22Rv1 (cell line): Measurements from ENCODE around the gene ALOX5AP.

Source experiments
- H3K27ac ChIP-seq: fragments of 450-650 bp; 2 replicates; pipeline ENCODE4 v1.5.1; 2017
- CTCF ChIP-seq: fragments of 450-650 bp; IDR thresholded peaks from 2 replicates; pipeline ENCODE4 v1.5.1; 2017; ENCODE audit warnings: mild to moderate bottlenecking
- ZFX ChIP-seq: fragments of 450-650 bp; IDR thresholded peaks from 2 replicates; pipeline ENCODE4 v1.6.1; 2017; ENCODE audit warnings: antibody characterized with exemption, borderline replicate concordance

Gene ALOX5AP

DNA sequence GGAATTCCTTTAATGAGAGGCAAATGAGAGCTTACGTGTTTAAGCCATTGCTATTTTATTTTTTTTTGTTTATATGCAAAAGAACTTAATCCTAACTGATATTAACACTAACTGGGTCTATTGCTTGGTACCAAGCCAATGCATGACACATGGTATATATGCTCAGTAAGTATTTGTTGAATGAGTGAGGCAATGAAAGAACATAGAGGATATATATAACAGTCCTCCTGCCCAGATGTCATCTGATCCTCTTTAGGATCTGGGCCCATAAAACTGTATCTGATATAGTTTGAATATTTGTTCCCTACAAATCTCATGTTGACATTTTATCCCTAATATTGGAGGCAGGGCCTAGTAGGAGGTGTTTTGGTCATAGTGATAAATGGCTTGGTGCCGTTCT is 13.0 kb upstream of the ALOX5AP start:
- no peak overlapping the region for H3K27ac ChIP-seq
- TF ChIP-seq CTCF = no peak
- TF ChIP-seq ZFX = no peak

DNA sequence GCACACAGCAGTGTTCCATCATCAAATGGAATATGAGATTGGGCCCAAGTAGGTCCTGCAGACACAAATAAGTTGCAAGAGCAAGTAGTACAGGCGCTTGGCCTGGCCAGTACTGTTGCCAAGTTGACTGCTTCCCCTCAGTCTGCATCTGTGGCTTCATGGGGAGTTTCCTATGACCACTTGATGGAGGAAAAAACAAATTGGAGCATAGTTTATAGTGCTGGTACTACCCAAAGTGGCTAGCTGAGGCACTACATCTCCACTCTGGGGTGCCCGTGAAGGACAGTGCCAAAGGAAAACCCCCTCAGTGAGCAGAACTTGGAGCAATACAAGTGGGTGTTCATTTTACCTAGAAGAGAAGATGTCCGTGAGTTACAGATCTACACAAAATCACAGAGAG is 10.6 kb upstream of the ALOX5AP start:
- TF ChIP-seq ZFX = no peak
- no peak overlapping the region for H3K27ac ChIP-seq

DNA sequence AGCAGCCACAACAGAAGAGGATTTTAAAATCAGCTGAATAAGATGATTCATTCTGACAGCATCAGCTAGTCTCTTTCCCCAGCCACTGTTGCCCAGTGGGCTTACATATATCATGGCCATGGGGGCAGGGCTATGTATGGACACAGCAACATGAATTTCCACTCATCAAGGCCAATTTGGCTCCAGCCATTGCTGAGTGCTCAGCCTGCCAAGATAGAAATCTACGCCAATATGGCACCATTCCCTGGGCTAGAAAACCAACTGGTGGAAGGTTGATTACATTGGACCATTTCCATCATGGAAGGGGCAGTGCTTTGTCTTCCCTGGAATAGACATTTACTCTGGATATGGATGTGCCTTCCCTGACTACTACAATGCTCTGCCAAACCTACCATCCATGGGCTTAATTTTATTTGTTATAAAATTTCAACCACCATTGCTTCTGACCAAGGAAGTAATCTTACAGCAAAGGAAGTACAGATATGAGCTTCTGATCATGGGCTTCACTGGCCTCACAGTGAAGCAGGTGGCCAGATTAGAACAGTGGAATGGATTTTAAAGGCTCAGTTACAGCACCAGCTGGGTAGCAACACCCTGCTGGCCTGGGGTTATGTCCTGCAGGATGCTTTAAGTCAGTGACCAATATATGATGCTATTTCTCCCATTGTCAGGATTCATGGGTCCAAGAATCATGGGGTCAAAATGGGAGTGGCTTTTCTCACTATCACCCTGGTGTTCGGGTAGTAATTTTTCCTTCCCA is 9.8 kb upstream of the ALOX5AP start:
- TF ChIP-seq CTCF (no peak), ZFX (no peak)
- H3K27ac ChIP-seq = no peak overlapping the region

- no peak for TF ChIP-seq ZFX
- no peak for TF ChIP-seq CTCF
- H3K27ac ChIP-seq = no peak overlapping the region
Observed at GRCh38 chr13:30726192-30726591, 9.2 kb upstream of the ALOX5AP start.

DNA sequence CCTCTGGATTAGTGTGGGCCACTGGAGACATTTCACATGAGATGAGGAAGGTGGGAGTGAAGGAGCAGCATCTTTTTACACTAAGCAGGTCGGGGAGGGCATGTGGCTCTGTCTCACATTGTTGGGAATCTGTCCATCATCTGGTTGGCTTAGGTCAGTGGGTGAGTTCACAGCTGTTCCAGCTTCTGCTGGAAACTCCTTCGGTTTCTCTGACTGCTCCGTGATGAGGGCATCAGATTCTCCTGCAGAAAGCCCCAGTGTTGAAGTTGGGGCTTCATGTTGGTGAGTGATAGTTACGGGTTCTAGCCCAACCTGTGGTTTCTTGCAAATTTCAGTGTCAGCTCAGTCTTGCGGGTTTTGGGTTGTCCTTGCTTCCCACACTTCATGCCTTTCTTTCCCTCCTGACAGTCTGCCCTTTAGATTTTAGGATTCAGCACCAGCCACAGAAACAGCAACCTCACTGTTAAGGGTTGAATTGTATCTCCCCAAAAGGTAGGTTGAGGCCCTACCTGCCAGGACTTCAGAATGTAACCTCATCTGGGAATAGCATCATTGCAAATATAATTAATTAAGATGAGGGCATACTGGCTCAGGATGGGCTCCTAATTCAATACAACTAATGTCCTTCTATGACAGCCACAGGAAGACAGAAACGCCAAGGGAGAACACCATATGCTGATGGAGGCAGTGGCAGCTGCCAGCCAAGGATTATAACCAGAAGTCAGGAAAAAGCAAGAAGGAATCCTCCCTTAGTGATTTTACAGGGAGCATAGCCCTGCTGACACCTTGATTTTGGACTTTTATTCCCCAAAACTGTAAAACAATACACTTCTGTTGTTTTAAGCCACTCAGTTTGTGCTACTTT is 7.6 kb upstream of the ALOX5AP start:
- TF ChIP-seq ZFX = no peak
- no peak for TF ChIP-seq CTCF
- no peak overlapping the region for H3K27ac ChIP-seq

GRCh38 chr13:30729801-30730200 is 5.5 kb upstream of the ALOX5AP start:
- TF ChIP-seq CTCF = no peak
- TF ChIP-seq ZFX = no peak

DNA sequence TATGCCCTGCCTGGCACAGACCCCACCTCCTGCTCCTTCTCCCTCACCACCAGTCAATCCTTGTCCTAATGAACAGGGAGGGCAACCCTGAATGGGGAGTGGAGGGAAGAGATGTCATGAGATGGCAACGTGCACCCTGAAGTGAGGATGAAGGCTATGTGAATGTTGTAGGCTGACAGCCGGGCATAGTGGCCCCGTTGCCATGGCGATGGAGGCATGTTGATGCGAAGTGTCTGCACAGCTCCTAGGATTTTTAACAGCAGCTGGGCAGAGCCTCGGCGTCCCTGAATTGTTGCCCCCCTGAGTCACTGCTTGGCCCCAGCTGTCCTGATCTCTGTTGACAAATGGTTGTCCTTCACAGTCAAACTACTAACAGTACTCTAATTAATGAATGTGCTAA is 4.8 kb upstream of the ALOX5AP start:
- H3K27ac ChIP-seq = no peak overlapping the region
- TF ChIP-seq CTCF = no peak
- no peak for TF ChIP-seq ZFX

More at GRCh38 chr13:30729801-30730200, 5.5 kb upstream of the ALOX5AP start:
- H3K27ac ChIP-seq = no peak overlapping the region
